Erythroblast (primary cell): ENCODE results near the gene LY6G6D.

Experiments used
- DNase-seq, 2 experiments: peaks; one replicate each; lab custom pipeline; 2025; lab: John Stamatoyannopoulos, UW
- GATA1 ChIP-seq: IDR thresholded peaks from 2 replicates; pipeline ENCODE4 v1.6.1; 2011; ENCODE audit warnings: low read depth, mild to moderate bottlenecking, control low read depth, low read length, moderate library complexity
- POLR2A ChIP-seq: IDR thresholded peaks from 2 replicates; pipeline ENCODE4 v1.6.1; 2011; ENCODE audit warnings: mild to moderate bottlenecking, low read length

Gene LY6G6D, protein sequence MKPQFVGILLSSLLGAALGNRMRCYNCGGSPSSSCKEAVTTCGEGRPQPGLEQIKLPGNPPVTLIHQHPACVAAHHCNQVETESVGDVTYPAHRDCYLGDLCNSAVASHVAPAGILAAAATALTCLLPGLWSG

GRCh38 chr6:31715022-31715958 lies at the start of gene LY6G6D:
Gene LY6G6D, plus strand, starts transcription at chr6:31715348. Its CDS starts 8 bp downstream, at chr6:31715356.
- no peak for TF ChIP-seq POLR2A
- TF ChIP-seq GATA1, result no peak
- no peak for DNase-seq

GRCh38 chr6:31665501-31666336 lies 49.4 kb upstream of the LY6G6D start, which contains the start of gene CSNK2B:
Gene CSNK2B, plus strand, starts transcription at chr6:31666080. Its CDS starts 752 bp downstream, at chr6:31666832.
- DNase-seq, result peak; percentile 98
- TF ChIP-seq POLR2A, result peak; percentile 91
- TF ChIP-seq GATA1, result no peak

GRCh38 chr6:31666337-31666965 lies 48.7 kb upstream of the LY6G6D start:
- DNase-seq, result peak; percentile 58 to 63
- TF ChIP-seq POLR2A, result no peak

DNA sequence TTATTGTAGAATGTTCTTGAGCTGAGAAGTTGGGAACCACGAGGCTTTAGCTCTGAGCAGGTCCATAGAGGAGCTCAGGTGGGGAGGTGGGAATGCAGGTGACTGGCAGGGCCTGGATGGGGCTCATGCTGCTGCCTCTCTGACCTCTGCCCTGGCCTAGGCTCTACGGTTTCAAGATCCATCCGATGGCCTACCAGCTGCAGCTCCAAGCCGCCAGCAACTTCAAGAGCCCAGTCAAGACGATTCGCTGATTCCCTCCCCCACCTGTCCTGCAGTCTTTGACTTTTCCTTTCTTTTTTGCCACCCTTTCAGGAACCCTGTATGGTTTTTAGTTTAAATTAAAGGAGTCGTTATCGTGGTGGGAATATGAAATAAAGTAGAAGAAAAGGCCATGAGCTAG lies 45.5 kb upstream of the LY6G6D start, which contains the start of gene LY6G5B:
Gene LY6G5B, plus strand, starts transcription at position 301 of the 400 bp plus-strand sequence. CDS start 975 bp downstream, outside the sequence.
- no peak for TF ChIP-seq POLR2A
- no peak for TF ChIP-seq GATA1
- no peak for DNase-seq

GRCh38 chr6:31676322-31676903 lies 38.7 kb upstream of the LY6G6D start:
- DNase-seq, result no peak
- TF ChIP-seq POLR2A (no peak), GATA1 (no peak)

- DNase-seq, result no peak
- no peak for TF ChIP-seq POLR2A
- TF ChIP-seq GATA1, result no peak
Measured at GRCh38 chr6:31676904-31677303, 38.2 kb upstream of the LY6G6D start.

DNA sequence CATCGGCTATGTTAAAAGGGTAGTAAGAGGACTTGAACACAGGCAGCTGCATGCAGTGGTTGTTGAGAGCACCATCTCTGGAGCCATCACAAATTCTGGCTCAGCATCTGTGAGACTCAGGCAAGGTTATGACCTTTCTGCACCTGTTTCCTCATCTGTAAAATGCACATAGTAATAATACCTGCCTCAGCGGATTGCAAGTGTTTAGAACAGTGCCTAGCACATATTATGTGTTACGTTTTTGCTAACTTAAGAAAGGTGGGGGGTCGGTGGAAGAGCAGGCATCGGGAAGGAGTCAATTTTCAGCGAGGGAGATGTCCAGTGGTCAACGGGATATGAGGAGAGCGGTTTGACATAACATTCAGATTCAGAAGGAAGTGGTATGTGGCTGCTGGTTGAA lies 37.2 kb upstream of the LY6G6D start:
- no peak for DNase-seq
- TF ChIP-seq GATA1 (no peak), POLR2A (no peak)

DNA sequence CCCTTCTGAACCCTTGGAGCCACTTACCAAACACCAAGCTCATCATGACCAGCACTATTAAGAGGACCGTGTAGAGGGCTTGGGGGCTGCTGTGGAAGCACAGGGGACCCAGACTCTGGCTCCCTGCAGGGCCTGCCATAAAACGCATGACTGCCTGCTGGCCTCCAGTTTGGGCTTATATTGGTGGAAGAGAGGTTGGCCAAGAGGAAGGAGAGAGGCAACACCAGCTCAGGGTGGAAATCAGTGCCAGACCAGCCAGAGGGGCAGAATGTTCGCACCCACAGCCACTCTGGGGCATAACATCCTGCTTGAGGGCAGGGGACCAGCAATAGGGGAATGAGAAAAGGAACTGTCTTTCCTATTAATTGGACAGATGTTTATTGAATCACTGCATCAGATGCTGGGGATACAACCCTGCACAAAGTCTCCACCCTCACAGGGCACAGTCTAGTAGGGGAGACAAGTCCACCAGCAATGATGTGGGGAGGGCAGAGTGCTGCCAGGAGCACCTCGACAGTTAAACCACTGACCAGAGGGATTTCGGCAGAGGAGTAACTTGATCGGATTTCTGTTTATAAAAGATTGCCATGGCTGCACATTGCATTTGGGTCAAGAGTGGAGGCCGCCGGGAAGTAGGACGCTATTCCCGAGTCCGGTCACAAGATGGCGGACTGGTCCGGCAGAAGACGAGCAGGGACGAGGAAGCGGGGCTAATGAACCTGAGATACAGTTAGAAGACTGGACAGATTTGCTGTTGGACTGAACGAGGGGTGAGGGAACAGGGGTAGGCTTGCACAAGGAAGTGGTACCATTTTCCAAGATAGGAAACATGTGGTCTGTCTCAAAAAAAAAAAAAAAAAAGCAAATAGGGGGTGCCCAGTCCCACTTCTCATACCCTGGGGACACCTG lies 34.7 kb upstream of the LY6G6D start, which contains the start of gene LY6G5C:
Gene LY6G5C, minus strand, starts transcription at position 842 of the 909 bp plus-strand sequence. Its CDS starts 694 bp downstream, at position 148.
- TF ChIP-seq GATA1 (no peak), POLR2A (no peak)

DNA sequence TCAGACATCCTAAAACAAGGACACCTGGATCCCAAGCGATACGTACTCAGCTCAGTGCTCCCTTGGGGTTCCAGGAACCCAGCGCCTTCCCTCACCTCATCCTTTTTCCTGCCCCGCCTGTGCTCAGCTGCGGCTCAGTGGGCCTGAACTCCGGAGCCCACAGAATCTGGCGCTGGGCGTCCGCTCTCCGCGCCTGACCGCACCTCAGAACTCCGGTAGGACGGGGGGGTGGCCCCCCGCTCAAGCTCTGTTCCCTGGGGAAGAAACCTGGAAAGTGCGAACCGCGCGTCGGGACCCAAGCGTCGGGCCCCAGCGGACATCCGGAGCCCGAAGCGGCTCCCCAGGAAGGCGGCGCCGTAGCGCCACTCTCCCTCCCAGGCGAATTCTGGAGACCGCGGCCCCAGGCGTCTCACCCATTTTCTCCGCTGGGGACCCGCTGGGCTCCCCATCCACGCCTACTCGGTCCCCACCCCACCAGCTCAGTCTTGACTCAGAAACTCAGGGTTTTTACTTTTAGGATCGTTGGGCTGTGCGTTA lies 33.9 kb upstream of the LY6G6D start:
- DNase-seq, result peak; percentile 32 to 49
- TF ChIP-seq POLR2A (peak; percentile 15), GATA1 (no peak)

More for the DNA sequence above, 34.7 kb upstream of the LY6G6D start, which contains the start of gene LY6G5C:
- DNase-seq, result peak; percentile 81 to 89

- TF ChIP-seq POLR2A (no peak), GATA1 (no peak)
- no peak for DNase-seq
Measured at GRCh38 chr6:31683591-31683990, 31.6 kb upstream of the LY6G6D start.

DNA sequence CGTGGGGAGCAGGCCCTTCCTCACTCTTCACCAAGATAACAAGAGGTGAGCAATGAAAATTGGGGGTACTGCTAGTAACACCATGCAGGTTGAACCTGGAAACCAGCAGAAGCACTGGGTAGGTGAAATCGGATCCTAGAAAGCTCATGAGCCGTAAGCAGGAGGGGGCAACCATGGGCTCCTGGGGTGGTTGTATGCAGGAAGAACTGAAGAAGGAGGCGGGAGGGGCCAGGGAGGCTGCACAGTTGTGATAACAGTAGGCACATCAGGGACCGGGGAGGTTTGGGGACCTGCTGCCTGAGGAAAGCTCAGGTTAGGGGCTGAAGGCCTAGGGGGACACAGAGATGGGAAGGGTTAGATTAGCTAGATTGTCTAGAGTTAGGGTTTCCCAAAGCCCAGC lies 28.7 kb upstream of the LY6G6D start:
- no peak for TF ChIP-seq POLR2A
- no peak for TF ChIP-seq GATA1
- peak; percentile 72 to 78 for DNase-seq

GRCh38 chr6:31687321-31687720 lies 27.8 kb upstream of the LY6G6D start:
- no peak for DNase-seq
- no peak for TF ChIP-seq POLR2A
- TF ChIP-seq GATA1, result no peak
